ENCODE measurements around the gene AGBL4.

Gene AGBL4

DNA sequence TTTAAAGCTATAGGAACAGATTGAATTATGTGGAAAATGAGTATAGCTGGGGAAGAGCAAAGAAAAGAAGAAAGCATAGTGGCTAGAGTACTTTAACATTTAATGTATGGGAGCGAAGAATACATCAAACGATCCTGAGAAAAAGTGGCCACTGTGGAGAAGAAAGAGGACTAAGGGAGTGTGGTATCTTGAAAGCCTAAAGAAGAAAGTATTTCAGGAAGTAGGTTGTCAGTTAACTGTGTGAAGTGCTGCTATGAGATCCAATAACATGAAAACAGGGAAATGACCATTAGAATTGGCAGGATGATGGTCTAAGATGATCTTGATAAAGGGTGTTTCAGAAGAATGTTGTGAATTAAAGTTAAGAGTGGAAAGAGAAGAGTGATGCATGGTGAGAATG lies 1027.4 kb downstream of the AGBL4 start:
- Histone ChIP-seq H3K4me3 (ENCODE audit: low read depth in 1 of 2, low read length in 1 of 2) (no peak overlapping the region), H3K27me3 (no peaks in the 10 kb centered on the region), H3K36me3 (no peaks in the 10 kb centered on the region), H3K9me3 (no peaks in the 10 kb centered on the region), H3K27ac (no peak overlapping the region), H3K4me1 (ENCODE audit: control insufficient read depth in 1 of 2, insufficient read depth in 1 of 2, low read depth in 1 of 2, low read length in 1 of 2) (no peaks in the 10 kb centered on the region)
- TF ChIP-seq CTCF (IDR thresholded peaks at IDR 0.05) = no peak

DNA sequence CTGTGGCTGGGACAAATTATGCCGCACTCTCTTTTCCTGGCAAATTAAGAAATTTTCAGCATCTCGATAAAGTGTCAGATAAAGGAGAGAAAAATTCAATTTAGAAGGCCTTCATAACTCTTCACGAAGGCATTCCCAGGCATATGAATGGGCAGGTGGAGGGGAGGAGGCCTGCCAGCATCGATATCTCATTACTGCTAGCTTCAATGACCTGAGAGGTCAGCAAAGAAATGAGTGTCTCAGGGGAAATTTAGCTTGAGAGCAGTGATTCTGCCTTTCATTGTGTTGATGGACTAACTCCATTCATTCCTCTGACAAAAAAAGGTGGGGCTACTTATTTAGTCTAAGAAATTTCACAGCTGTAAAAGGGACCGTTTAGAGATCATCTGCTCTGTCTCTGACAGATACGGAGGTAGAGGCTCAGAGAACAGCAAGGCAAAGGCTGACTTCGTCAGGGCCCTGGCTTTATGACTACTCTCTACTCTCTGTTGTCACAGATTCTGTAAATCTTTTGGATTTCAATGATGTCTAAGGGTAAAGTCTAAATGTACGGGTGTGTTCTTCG lies 1035.0 kb downstream of the AGBL4 start:
- Histone ChIP-seq H3K4me3 (ENCODE audit: low read depth in 1 of 2, low read length in 1 of 2) (no peak overlapping the region), H3K27ac (no peak overlapping the region), H3K9me3 (no peaks in the 10 kb centered on the region), H3K36me3 (no peaks in the 10 kb centered on the region), H3K4me1 (ENCODE audit: control insufficient read depth in 1 of 2, insufficient read depth in 1 of 2, low read depth in 1 of 2, low read length in 1 of 2) (no peaks in the 10 kb centered on the region), H3K27me3 (no peaks in the 10 kb centered on the region)
- no peak for TF ChIP-seq CTCF (IDR thresholded peaks at IDR 0.05)

- H3K4me1 ChIP-seq (ENCODE audit: control insufficient read depth in 1 of 2, insufficient read depth in 1 of 2, low read depth in 1 of 2, low read length in 1 of 2) = no peaks in the 10 kb centered on the region
- H3K4me3 ChIP-seq (ENCODE audit: low read depth in 1 of 2, low read length in 1 of 2) = no peak overlapping the region
- no peak overlapping the region for H3K27ac ChIP-seq
- H3K36me3 ChIP-seq = no peaks in the 10 kb centered on the region
- H3K9me3 ChIP-seq = no peaks in the 10 kb centered on the region
- H3K27me3 ChIP-seq = no peaks in the 10 kb centered on the region
- no peak for TF ChIP-seq CTCF (IDR thresholded peaks at IDR 0.05)
These were observed 1043.8 kb downstream of the AGBL4 start for GRCh38 chr1:48979940-48980339.

- Histone ChIP-seq H3K4me1 (ENCODE audit: control insufficient read depth in 1 of 2, insufficient read depth in 1 of 2, low read depth in 1 of 2, low read length in 1 of 2) (no peaks in the 10 kb centered on the region), H3K27ac (no peak overlapping the region), H3K27me3 (no peaks in the 10 kb centered on the region), H3K4me3 (ENCODE audit: low read depth in 1 of 2, low read length in 1 of 2) (no peak overlapping the region), H3K36me3 (no peaks in the 10 kb centered on the region), H3K9me3 (no peaks in the 10 kb centered on the region)
- TF ChIP-seq CTCF (IDR thresholded peaks at IDR 0.05) = no peak
These were observed 1045.3 kb downstream of the AGBL4 start for GRCh38 chr1:48978413-48978812.

GRCh38 chr1:48977273-48977672 lies 1046.5 kb downstream of the AGBL4 start:
- no peaks in the 10 kb centered on the region for H3K36me3 ChIP-seq
- no peaks in the 10 kb centered on the region for H3K27me3 ChIP-seq
- no peaks in the 10 kb centered on the region for H3K4me1 ChIP-seq (ENCODE audit: control insufficient read depth in 1 of 2, insufficient read depth in 1 of 2, low read depth in 1 of 2, low read length in 1 of 2)
- no peak for TF ChIP-seq CTCF (IDR thresholded peaks at IDR 0.05)
- no peak overlapping the region for H3K4me3 ChIP-seq (ENCODE audit: low read depth in 1 of 2, low read length in 1 of 2)
- no peak overlapping the region for H3K27ac ChIP-seq
- H3K9me3 ChIP-seq = no peaks in the 10 kb centered on the region

- H3K9me3 ChIP-seq = no peaks in the 10 kb centered on the region
- TF ChIP-seq CTCF (IDR thresholded peaks at IDR 0.05) = no peak
- H3K4me3 ChIP-seq (ENCODE audit: low read depth in 1 of 2, low read length in 1 of 2) = no peak overlapping the region
- no peak overlapping the region for H3K27ac ChIP-seq
- H3K36me3 ChIP-seq = no peaks in the 10 kb centered on the region
- H3K4me1 ChIP-seq (ENCODE audit: control insufficient read depth in 1 of 2, insufficient read depth in 1 of 2, low read depth in 1 of 2, low read length in 1 of 2) = no peaks in the 10 kb centered on the region
- no peaks in the 10 kb centered on the region for H3K27me3 ChIP-seq
These were observed 1053.8 kb downstream of the AGBL4 start for GRCh38 chr1:48969971-48970370.

Measured in neutrophil (primary cell).